Body of pancreas (tissue), 4 donors: ENCODE results near the gene NEGR1.

Source experiments
- CTCF ChIP-seq, 7 experiments: fragments of 450-650 bp in 4 of 7; fragments of 200-600 bp in 3 of 7; sonication (generic) in 3 of 7; IDR thresholded peaks; one replicate each; pipeline ENCODE4 v1.5.1; 2016 to 2019; ENCODE audit warnings: antibody characterized with exemption in 7 of 7
- POLR2A ChIP-seq, 3 donors: fragments of 450-650 bp; IDR thresholded peaks; one replicate each; pipeline ENCODE4 v1.6.1; 2016; ENCODE audit warnings: antibody characterized with exemption in 3 of 3, mild to moderate bottlenecking in 2 of 3

GRCh38 chr1:72122099-72122880, 160.0 kb downstream of the NEGR1 start:
- no peak for TF ChIP-seq CTCF (IDR thresholded peaks at IDR 0.05)
- no peak for TF ChIP-seq POLR2A (IDR thresholded peaks at IDR 0.05)
